Fibroblast of lung (primary cell): ENCODE measurements around the gene NRXN2.

Experiments
- EZH2 ChIP-seq: IDR thresholded peaks from 2 replicates; pipeline ENCODE4 v1.5.1; 2012; ENCODE audit warnings: low read length, control low read depth, mild to moderate bottlenecking; ENCODE audit errors: missing control alignments
- TF ChIP-seq, protein P1 (sequence below), 2 donors: IDR thresholded peaks in 1 of 2; conservative IDR thresholded peaks in 1 of 2; 1 replicate in 1 of 2; 2 replicates in 1 of 2; pipeline ENCODE4 v1.5.1; 2011 to 2012; ENCODE audit warnings: low read length in 2 of 2, control low read depth in 1 of 2, inconsistent platforms in 1 of 2, low read depth in 1 of 2, mild to moderate bottlenecking in 1 of 2

GRCh38 chr11:64626637-64627036, 96.4 kb downstream of the NRXN2 start:
- TF ChIP-seq, protein P1, sequence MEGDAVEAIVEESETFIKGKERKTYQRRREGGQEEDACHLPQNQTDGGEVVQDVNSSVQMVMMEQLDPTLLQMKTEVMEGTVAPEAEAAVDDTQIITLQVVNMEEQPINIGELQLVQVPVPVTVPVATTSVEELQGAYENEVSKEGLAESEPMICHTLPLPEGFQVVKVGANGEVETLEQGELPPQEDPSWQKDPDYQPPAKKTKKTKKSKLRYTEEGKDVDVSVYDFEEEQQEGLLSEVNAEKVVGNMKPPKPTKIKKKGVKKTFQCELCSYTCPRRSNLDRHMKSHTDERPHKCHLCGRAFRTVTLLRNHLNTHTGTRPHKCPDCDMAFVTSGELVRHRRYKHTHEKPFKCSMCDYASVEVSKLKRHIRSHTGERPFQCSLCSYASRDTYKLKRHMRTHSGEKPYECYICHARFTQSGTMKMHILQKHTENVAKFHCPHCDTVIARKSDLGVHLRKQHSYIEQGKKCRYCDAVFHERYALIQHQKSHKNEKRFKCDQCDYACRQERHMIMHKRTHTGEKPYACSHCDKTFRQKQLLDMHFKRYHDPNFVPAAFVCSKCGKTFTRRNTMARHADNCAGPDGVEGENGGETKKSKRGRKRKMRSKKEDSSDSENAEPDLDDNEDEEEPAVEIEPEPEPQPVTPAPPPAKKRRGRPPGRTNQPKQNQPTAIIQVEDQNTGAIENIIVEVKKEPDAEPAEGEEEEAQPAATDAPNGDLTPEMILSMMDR (conservative IDR thresholded peaks at IDR 0.05 in 1 of 2, IDR thresholded peaks at IDR 0.05 in 1 of 2; ENCODE audit: low read depth in 1 of 2, low read length in 2 of 2): no peak
- no peak for TF ChIP-seq EZH2
